HEK293 (cell line): ENCODE measurements around the gene NACA2.

ENCODE experiments used
- KLF9 ChIP-seq: fragments of 450-650 bp; formaldehyde crosslinking; IDR thresholded peaks from 2 replicates; pipeline ENCODE4 v1.5.1; 2016; ENCODE audit warnings: missing biosample characterization, missing genetic modification characterization, low read depth
- ZNF426 ChIP-seq: fragments of 450-650 bp; formaldehyde crosslinking; IDR thresholded peaks from 2 replicates; pipeline ENCODE4 v1.5.1; 2017; ENCODE audit warnings: missing biosample characterization, missing genetic modification characterization, mild to moderate bottlenecking, inconsistent platforms, moderate library complexity
- ZNF596 ChIP-seq: fragments of 450-650 bp; IDR thresholded peaks from 2 replicates; pipeline ENCODE4 v1.5.0; 2018; ENCODE audit warnings: missing biosample characterization, mild to moderate bottlenecking, missing genetic modification characterization, moderate library complexity
- TF ChIP-seq, protein P1 (sequence below): fragments of 450-650 bp; formaldehyde crosslinking; IDR thresholded peaks from 2 replicates; pipeline ENCODE4 v1.5.1; 2016; ENCODE audit warnings: missing biosample characterization, missing genetic modification characterization
- TF ChIP-seq, protein P2 (sequence below): fragments of 450-650 bp; formaldehyde crosslinking; IDR thresholded peaks from 2 replicates; pipeline ENCODE4 v1.5.1; 2016; ENCODE audit warnings: missing biosample characterization, missing genetic modification characterization

DNA sequence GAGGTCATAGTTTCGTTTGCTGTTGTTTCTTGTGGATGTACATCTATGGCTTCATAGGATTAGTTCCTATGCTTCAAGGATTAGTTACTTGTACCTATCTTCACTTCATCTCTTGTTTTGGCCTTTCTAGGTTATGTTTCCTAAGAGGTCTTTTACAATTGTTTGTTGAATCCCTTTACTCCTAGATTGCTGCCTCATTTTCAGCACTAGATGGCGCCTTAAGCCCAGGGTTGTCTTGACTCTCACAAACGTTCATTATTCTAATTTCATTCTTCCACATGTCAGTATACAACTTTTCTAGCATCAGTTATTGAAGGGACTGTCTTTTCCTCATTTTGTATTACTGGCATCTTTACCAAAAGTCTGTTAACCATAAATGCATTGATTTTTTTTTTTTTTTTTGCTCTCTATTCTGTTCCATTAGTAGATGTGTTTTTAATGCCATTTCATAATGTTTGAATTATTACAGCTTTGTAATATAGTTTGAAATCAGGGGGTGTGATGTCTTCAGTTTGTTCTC, 45.0 kb upstream of the NACA2 start:
- TF ChIP-seq ZNF426 (tag by site-specific recombination) (0 out of 2 replicates have a peak, but pooled peaks have one; percentile 1), KLF9 (tag by site-specific recombination) (no peak), ZNF596 (tag by site-specific recombination) (no peak)
- TF ChIP-seq, protein P1, sequence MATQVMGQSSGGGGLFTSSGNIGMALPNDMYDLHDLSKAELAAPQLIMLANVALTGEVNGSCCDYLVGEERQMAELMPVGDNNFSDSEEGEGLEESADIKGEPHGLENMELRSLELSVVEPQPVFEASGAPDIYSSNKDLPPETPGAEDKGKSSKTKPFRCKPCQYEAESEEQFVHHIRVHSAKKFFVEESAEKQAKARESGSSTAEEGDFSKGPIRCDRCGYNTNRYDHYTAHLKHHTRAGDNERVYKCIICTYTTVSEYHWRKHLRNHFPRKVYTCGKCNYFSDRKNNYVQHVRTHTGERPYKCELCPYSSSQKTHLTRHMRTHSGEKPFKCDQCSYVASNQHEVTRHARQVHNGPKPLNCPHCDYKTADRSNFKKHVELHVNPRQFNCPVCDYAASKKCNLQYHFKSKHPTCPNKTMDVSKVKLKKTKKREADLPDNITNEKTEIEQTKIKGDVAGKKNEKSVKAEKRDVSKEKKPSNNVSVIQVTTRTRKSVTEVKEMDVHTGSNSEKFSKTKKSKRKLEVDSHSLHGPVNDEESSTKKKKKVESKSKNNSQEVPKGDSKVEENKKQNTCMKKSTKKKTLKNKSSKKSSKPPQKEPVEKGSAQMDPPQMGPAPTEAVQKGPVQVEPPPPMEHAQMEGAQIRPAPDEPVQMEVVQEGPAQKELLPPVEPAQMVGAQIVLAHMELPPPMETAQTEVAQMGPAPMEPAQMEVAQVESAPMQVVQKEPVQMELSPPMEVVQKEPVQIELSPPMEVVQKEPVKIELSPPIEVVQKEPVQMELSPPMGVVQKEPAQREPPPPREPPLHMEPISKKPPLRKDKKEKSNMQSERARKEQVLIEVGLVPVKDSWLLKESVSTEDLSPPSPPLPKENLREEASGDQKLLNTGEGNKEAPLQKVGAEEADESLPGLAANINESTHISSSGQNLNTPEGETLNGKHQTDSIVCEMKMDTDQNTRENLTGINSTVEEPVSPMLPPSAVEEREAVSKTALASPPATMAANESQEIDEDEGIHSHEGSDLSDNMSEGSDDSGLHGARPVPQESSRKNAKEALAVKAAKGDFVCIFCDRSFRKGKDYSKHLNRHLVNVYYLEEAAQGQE (tag by site-specific recombination): no peak
- TF ChIP-seq, protein P2, sequence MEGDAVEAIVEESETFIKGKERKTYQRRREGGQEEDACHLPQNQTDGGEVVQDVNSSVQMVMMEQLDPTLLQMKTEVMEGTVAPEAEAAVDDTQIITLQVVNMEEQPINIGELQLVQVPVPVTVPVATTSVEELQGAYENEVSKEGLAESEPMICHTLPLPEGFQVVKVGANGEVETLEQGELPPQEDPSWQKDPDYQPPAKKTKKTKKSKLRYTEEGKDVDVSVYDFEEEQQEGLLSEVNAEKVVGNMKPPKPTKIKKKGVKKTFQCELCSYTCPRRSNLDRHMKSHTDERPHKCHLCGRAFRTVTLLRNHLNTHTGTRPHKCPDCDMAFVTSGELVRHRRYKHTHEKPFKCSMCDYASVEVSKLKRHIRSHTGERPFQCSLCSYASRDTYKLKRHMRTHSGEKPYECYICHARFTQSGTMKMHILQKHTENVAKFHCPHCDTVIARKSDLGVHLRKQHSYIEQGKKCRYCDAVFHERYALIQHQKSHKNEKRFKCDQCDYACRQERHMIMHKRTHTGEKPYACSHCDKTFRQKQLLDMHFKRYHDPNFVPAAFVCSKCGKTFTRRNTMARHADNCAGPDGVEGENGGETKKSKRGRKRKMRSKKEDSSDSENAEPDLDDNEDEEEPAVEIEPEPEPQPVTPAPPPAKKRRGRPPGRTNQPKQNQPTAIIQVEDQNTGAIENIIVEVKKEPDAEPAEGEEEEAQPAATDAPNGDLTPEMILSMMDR: peak; percentile 34; the same call in 1 of the 2 replicates
